PFSK-1 (cell line): ENCODE measurements around the gene ZNF511.

ENCODE experiments used
- POLR2AphosphoS5 ChIP-seq: IDR thresholded peaks from 2 replicates; pipeline ENCODE4 v1.6.1; 2012; ENCODE audit warnings: low read depth, mild to moderate bottlenecking, control low read depth, low read length, moderate library complexity
- REST ChIP-seq, 2 experiments: IDR thresholded peaks; 2 replicates each; pipeline versions ENCODE4 v1.6.1 to v1.8.0; 2011 to 2012; ENCODE audit warnings: low read depth in 2 of 2, low read length in 2 of 2, control low read depth in 1 of 2, inconsistent platforms in 1 of 2, mild to moderate bottlenecking in 1 of 2, moderate library complexity in 1 of 2; ENCODE audit not compliant: insufficient read depth in 1 of 2
- SIN3A ChIP-seq: IDR thresholded peaks from 2 replicates; pipeline ENCODE4 v1.6.1; 2012; ENCODE audit warnings: mild to moderate bottlenecking, low read length, moderate library complexity, borderline replicate concordance; ENCODE audit not compliant: insufficient read depth

GRCh38 chr10:133302230-133302629 lies 6.5 kb upstream of the ZNF511 start:
- no peak for TF ChIP-seq SIN3A
- no peak for TF ChIP-seq POLR2AphosphoS5
- no peak for TF ChIP-seq REST (IDR thresholded peaks at IDR 0.05; ENCODE audit: insufficient read depth in 1 of 2, low read depth in 2 of 2, low read length in 2 of 2)
